Vagina (tissue), 2 donors: ENCODE data around the gene CHST5.

Experiments
- POLR2A ChIP-seq, 2 donors: fragments of 450-650 bp; IDR thresholded peaks; one replicate each; pipeline ENCODE4 v1.6.1; 2017; ENCODE audit warnings: antibody characterized with exemption in 2 of 2, mild to moderate bottlenecking in 2 of 2, moderate library complexity in 2 of 2
- TF ChIP-seq, protein P1 (sequence below), 3 experiments: fragments of 450-650 bp in 2 of 3; fragments of 200-600 bp in 1 of 3; sonication (generic) in 1 of 3; IDR thresholded peaks; one replicate each; pipeline ENCODE4 v1.5.1; 2017 to 2019; ENCODE audit warnings: antibody characterized with exemption in 3 of 3, mild to moderate bottlenecking in 2 of 3, moderate library complexity in 2 of 3

DNA sequence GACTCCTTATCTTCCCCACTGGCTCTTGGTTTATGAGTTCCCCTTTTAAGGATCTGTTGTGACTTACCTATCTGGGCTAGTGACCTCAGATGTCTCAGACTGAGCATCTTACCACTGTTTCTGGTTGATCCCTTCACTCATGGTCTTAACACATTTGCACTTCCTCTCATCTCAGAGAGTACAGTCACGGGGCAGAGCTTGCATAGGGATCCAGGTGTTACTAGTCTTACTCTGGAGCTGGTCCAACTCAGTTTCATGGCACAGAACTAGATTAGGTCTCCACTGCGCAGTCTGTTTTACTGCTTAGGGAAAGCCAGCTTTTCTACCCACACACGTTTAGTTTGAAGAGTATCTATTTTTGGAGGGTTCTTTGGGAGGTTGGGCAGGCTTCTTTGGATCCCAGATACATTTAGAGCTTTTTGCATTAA lies 40.5 kb upstream of the CHST5 start:
- TF ChIP-seq, protein P1, sequence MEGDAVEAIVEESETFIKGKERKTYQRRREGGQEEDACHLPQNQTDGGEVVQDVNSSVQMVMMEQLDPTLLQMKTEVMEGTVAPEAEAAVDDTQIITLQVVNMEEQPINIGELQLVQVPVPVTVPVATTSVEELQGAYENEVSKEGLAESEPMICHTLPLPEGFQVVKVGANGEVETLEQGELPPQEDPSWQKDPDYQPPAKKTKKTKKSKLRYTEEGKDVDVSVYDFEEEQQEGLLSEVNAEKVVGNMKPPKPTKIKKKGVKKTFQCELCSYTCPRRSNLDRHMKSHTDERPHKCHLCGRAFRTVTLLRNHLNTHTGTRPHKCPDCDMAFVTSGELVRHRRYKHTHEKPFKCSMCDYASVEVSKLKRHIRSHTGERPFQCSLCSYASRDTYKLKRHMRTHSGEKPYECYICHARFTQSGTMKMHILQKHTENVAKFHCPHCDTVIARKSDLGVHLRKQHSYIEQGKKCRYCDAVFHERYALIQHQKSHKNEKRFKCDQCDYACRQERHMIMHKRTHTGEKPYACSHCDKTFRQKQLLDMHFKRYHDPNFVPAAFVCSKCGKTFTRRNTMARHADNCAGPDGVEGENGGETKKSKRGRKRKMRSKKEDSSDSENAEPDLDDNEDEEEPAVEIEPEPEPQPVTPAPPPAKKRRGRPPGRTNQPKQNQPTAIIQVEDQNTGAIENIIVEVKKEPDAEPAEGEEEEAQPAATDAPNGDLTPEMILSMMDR (IDR thresholded peaks at IDR 0.05) = no peak
- TF ChIP-seq POLR2A (IDR thresholded peaks at IDR 0.05) = no peak
